ENCODE measurements around the gene KCTD21.
A peak's percentile ranks its signal among the peaks of the same experiment; 100 is the strongest.

The KCTD21 gene

GRCh38 chr11:78200553-78200952 lies 12.1 kb upstream of the KCTD21 start:
- DNase-seq (ENCODE audit: low spot score), result no peak

- no peak for DNase-seq (ENCODE audit: low spot score)
These were observed 11.6 kb upstream of the KCTD21 start for GRCh38 chr11:78200061-78200460.

GRCh38 chr11:78199653-78200015 lies 11.2 kb upstream of the KCTD21 start:
- DNase-seq (ENCODE audit: low spot score), result no peak

GRCh38 chr11:78199015-78199652 lies 10.7 kb upstream of the KCTD21 start:
- no peak for DNase-seq (ENCODE audit: low spot score)

- no peak for DNase-seq (ENCODE audit: low spot score)
These were observed 9.4 kb upstream of the KCTD21 start for GRCh38 chr11:78197816-78198215.

- DNase-seq (ENCODE audit: low spot score), result no peak
These were observed 8.2 kb upstream of the KCTD21 start for GRCh38 chr11:78196661-78197091.

GRCh38 chr11:78195917-78196560 lies 7.6 kb upstream of the KCTD21 start:
- no peak for DNase-seq (ENCODE audit: low spot score)

GRCh38 chr11:78194490-78194889 lies 6.1 kb upstream of the KCTD21 start:
- no peak for DNase-seq (ENCODE audit: low spot score)

- DNase-seq (ENCODE audit: low spot score), result no peak
These were observed 5.4 kb upstream of the KCTD21 start for GRCh38 chr11:78193806-78194205.

GRCh38 chr11:78192911-78193351 lies 4.5 kb upstream of the KCTD21 start:
- no peak for DNase-seq (ENCODE audit: low spot score)

GRCh38 chr11:78192223-78192719 lies 3.8 kb upstream of the KCTD21 start:
- no peak for DNase-seq (ENCODE audit: low spot score)

GRCh38 chr11:78190871-78191538 lies 2.6 kb upstream of the KCTD21 start:
- DNase-seq (ENCODE audit: low spot score), result no peak

- DNase-seq (ENCODE audit: low spot score), result no peak
These were observed 1.9 kb upstream of the KCTD21 start for GRCh38 chr11:78190374-78190773.

GRCh38 chr11:78189851-78190250 lies 1.4 kb upstream of the KCTD21 start:
- DNase-seq (ENCODE audit: low spot score), result no peak

GRCh38 chr11:78189174-78189724 lies 823 bp upstream of the KCTD21 start:
- DNase-seq (ENCODE audit: low spot score), result no peak

- DNase-seq (ENCODE audit: low spot score), result peak; percentile 80
These were observed 800 bp downstream of the KCTD21 start for GRCh38 chr11:78187366-78188285.

- no peak for DNase-seq (ENCODE audit: low spot score)
These were observed 7.2 kb downstream of the KCTD21 start for GRCh38 chr11:78181185-78181584.

GRCh38 chr11:78180751-78181150 lies 7.7 kb downstream of the KCTD21 start:
- no peak for DNase-seq (ENCODE audit: low spot score)

GRCh38 chr11:78179459-78180071 lies 8.9 kb downstream of the KCTD21 start:
- no peak for DNase-seq (ENCODE audit: low spot score)

- DNase-seq (ENCODE audit: low spot score), result no peak
These were observed 11.2 kb downstream of the KCTD21 start for GRCh38 chr11:78177216-78177615.

- DNase-seq (ENCODE audit: low spot score), result no peak
These were observed 11.8 kb downstream of the KCTD21 start for GRCh38 chr11:78176605-78177141.

Measured in Ammon's horn (tissue), 1 donor.